RCC 7860 (cell line): ENCODE data around the gene RARS1.

Source experiments
- DNase-seq: peaks from one replicate; pipeline ENCODE4 v3.0.0-alpha.2; 2015; ENCODE audit warnings: low spot score
- FAIRE-seq: peaks from 2 replicates; lab custom pipeline; 2012; peaks lifted over from hg19 to GRCh38; lab: Jason Lieb, UNC

RARS1 gene

DNA sequence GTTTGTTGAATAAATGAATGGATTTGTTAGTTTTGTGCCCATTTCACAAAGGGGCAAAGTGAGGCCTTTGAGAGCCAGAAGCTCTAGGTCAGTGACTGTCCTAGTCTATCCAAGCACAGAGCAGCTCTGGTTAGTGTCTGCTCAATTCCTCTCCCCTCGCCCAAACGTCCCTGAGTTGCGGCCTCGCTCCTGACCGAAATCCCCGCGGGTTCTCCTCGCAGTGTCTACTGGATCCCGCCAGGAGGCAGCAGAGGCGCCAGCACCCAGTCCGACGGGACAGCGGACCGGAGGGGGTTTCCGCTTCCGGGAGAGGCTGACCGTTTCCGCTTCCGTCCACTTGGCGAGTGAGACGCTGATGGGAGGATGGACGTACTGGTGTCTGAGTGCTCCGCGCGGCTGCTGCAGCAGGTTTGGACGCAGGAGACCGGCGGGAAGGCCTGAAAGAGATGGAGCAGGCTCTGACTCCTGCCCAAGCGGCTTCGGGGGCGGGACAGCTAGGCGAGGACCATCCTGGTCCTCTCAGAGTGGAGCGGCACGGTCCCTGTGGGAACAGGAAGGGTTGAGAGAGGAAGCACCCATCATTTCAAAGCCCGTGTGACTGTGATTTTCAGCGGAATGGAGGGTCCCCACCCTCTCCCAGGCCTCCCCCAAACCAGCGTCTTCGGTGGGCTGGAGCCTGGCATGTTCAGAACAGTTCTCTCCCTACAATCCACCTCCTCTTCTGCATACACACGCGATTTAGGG is at the start of gene RARS1:
RARS1 (plus strand) TSS at position 336 of the 744 bp plus-strand sequence; CDS start at position 364, 28 bp downstream.
- DNase-seq (peak; percentile 82), FAIRE-seq (peak; percentile 70)

DNA sequence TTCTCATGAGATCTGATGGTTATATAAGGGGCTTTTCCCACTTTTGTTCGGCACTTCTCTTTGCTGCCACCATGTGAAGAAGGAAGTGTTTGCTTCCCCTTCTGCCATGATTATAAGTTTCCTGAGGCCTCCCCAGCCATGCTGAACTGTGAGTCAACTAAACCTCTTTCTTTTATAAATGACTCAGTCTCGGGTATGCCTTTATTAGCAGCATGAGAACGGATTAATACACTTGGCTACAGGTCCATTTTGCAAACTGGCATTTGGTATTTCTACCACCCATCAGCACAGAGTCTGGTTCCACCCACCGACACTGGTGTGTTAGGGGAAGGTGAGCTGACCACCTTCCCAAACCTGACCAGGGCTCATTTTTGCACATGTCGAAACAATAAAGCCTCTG is 47.9 kb upstream of the RARS1 start:
- FAIRE-seq (no peak), DNase-seq (no peak)

DNA sequence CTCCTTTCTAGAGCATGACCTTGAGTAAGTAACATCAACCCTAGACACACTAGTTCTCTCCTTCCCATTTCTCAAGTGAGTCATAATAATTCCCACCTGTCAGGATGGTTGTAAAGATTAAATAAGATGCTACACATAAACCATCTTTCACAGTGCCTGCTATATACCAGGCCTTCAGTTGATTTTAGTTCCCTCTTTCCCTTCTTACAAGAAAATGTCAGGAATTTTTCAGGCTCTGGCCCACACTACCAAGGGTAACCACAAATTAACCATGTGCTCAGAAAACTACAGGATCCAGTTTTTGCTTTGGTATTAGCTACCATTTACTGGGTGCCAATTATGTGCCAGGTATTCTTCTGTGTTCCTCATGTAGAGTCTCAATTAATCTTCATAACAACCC is 42.7 kb upstream of the RARS1 start:
- DNase-seq (no peak), FAIRE-seq (no peak)

DNA sequence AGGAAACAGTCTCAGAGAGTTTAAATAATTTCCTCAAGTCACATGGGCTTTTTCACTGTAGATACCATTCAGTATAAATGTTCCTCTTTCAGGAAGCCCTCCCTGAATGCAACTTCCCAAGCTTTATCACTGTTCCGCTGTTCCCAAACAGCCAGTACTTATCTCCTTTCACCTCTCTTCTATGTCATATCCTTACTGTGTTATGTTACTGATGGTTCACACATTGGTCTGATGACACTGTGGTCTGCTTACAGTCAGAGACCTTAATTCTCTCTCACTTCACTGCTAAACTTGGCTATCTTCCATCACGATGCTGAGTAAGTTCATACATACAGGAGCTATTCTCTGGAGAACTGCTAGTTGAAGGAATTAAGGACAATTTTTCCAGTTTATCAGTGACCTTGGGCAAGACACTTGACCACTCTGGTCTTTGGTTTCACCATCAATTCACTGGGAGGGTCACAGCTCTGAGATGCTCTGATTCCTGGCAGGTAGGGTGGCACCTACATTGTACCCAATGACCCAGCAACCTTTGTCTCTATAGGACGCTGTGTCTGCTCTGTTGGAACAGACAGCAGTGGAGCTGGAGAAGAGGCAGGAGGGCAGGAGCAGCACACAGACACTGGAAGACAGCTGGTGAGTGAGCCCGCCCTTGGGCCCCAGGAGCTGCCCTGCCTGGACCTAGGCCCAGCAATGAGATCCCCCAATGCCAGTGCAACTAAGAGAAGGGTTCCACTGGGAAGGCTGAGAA is 42.1 kb upstream of the RARS1 start:
- no peak for DNase-seq
- no peak for FAIRE-seq

DNA sequence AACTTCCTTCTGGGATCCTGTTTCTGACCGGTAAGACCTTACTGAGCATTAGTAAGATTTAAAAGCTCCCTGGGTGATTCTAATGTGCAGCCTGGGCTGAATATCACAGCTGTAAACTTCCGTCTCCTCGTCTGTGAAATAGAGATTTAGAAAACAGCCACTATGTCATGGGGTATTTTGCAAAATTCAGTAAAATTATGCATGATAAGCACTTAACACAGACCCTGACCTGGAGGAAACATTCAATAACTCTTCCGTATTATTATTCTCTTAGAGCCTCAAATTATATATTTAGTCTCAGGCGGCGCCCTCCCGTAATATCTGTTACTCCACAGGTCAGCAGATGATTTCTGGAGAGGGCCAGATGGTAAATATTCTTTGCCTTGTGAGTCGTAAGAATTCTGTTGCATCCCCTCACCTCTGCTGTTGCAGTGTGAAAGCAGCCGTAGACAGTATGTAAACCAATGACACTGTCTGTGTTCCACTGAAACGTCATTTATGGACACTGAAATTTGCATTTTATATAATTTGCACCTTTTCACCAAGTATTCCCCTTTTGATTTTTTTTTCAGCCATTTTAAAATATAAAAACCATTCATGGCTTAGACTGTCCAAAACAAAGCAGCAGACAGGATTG is 39.2 kb upstream of the RARS1 start:
- FAIRE-seq (no peak), DNase-seq (no peak)

DNA sequence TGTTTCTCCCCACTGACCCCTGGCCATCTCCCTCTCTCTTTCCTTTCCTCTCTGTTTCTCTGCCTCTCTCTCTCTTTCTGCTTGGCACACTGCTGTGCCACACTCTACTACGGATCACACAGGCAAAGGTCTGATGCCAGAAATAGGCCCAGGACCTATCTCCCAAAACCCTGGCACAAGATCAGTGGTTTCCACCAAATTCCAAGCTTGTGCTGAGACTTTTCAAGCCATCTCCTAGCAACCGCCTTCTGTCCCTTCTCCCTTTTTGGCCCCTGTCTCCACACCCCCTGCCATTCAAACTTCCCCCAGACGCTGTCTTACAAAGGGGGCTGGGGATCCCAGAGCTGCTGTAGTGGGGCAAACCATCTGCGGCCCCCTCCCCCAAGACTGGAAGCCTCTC is 38.5 kb upstream of the RARS1 start:
- DNase-seq = no peak
- FAIRE-seq = no peak

DNA sequence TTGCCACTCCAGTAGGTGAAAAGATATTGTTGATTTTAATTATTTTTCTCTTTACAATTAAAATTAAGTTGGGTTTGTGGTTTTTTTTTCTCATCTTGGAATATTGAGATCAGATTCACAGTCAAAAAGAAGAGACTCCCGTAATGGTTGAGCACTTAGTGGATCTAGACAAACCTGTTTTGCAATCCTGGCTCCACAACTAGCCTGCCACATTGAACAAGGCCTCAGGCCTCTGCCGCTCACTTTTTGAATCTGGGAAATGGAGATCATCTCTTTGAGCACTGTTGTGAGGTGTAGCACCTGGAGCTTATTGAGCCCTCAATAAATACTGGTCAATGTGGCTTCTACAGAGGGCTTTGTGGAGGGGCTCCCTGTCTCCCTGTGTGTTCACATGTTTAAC is 37.1 kb upstream of the RARS1 start:
- DNase-seq (no peak), FAIRE-seq (no peak)

DNA sequence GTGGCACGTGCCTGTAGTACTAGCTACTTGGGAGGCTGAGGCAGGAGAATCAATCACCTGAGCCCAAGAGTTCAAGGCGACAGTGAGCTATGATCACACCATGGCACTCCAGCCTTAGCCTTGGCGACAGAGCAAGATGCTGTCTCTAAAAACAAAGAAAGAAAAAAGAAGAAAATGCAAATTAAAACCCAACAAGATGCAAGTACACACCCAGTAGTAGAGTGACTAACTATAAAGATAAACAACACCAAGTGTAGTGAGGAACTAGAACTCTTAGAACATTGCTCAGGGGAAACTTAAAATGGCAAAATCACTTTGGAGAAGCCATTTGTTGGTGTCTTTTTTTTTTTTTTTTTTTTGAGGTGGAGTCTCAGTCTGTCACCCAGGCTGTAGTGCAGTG is 34.7 kb upstream of the RARS1 start:
- FAIRE-seq (no peak), DNase-seq (no peak)

DNA sequence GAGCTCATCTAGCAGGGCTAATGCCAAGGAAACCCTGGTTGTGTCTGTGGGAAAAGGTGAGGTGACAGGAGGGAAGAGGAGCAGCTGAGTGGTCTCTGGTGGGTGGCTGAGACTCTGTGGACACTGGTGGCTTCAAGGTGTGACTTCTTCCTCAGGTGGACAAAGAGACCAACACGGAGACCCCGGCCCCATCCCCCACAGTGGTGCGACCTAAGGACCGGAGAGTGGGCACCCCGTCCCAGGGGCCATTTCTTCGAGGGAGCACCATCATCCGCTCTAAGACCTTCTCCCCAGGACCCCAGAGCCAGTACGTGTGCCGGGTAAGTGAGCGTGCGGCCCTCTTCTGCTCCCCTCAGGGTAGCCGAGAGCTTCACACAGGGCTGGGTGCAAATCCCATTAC is 31.1 kb upstream of the RARS1 start:
- FAIRE-seq (no peak), DNase-seq (no peak)

DNA sequence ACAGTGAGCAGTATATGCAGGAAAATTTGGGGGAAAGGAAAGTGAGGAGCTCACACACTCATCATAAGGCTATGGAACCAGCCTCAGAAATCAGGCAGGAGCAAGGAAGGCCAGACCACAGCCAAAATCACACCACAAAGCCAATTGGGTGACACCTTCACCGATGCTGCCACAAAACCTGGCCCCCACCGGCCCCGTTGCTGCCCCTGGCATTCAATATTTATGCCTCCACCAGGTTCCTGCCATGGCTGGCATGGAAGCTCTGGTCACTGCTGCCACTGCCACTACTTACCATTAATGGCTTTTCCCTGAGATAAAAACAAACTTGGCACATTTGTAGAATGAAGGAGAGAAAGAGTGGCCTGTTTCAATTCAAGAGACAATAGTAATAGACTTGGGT is 28.7 kb upstream of the RARS1 start:
- FAIRE-seq (no peak), DNase-seq (no peak)

DNA sequence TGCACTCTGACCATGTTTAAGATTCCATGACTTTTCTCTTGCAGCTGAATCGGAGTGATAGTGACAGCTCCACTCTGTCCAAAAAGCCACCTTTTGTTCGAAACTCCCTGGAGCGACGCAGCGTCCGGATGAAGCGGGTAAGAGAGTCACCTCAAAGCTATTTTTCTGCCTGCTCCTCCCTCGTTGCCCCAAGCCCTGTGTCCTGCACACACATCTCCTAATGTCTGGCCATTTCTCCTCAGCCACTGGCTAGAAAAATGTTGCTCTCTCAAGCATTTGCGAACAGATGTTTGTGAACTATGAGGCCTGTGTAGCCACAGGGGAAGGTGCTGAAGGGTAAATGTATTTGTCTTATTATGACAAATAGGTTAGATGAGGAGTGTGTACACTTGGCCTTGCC is 25.7 kb upstream of the RARS1 start:
- DNase-seq (no peak), FAIRE-seq (no peak)

DNA sequence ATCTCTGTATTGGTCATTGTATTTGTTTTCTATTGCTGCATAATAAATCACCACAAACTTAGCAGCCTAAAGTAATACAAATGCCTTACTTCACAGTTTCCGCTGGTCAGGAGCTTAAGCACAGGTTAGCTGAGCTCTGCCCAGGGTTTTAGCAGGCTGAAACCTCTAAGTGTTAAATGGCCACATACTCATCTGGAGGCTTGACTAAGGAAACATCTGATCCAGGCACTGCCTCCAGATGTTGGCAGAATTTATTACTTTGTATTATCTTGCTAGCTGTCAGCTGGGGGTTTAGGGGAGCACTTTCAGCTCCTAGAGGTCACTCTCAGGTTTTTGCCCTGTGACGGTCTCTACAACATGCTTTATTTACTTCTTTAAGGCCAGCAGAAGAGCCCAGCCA is 23.2 kb upstream of the RARS1 start:
- FAIRE-seq (no peak), DNase-seq (no peak)

DNA sequence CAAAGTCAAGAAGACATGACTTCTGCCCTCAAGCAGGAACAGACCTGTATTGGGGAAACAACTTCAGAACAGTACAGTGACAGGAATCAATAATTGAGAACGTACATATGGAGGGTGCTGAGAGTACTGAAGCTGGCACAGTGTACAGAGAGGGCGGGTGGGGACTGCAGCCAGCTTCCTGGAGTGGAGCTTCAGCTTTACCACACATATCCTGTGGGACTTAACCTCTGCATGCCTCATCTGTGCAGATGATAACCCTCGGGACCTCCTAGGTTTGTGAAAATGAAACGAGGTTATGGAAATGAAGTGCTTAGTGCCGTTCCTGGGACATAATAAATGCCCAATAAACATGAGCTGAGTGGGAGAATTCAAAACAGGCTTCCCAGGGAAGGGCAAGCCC is 22.1 kb upstream of the RARS1 start:
- FAIRE-seq = no peak
- DNase-seq = no peak

DNA sequence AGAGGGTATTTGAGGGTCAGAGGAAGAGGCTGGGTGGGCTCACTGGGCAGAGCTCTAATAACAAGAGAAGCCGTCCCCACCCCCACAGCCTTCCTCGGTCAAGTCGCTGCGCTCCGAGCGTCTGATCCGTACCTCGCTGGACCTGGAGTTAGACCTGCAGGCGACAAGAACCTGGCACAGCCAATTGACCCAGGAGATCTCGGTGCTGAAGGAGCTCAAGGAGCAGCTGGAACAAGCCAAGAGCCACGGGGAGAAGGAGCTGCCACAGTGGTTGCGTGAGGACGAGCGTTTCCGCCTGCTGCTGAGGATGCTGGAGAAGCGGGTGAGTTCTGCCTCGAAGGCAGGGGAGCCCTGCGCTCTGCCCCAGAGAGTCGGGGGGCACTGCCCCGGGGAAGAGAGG is 21.6 kb upstream of the RARS1 start:
- DNase-seq (no peak), FAIRE-seq (no peak)

DNA sequence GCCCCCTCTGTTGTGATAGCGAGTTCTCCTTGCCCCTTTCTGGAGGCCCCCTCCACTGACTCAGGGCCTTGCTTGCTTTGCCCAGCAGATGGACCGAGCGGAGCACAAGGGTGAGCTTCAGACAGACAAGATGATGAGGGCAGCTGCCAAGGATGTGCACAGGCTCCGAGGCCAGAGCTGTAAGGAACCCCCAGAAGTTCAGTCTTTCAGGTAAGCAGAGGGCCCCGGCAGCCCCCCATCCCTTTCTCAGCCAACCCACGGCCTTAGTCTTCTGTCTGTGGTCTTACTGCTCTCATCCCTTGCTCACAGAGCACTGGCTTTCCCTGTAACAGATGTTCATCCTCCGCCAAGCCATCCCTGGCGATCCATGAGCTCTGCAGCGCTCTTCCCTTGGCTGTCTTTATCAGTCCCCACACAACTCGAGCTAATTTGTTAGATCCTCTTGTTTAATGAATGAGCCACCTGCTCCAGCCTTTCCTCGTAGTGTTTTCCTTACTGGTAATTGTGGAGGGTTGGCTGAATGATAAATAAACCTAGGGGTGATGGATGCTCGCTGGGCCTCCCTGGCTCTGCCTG is 18.4 kb upstream of the RARS1 start:
- no peak for FAIRE-seq

DNA sequence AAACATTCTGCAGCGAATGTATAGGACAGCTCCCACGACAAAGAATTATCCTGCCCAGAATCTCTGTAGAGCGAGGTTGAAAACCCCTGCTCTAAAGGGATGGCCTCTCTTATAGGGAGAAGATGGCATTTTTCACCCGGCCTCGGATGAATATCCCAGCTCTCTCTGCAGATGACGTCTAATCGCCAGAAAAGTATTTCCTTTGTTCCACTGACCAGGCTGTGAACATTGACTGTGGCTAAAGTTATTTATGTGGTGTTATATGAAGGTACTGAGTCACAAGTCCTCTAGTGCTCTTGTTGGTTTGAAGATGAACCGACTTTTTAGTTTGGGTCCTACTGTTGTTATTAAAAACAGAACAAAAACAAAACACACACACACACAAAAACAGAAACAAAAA is 17.4 kb upstream of the RARS1 start:
- FAIRE-seq = no peak
- peak; percentile 44 for DNase-seq

More for the DNA sequence above, 18.4 kb upstream of the RARS1 start:
- DNase-seq = no peak

DNA sequence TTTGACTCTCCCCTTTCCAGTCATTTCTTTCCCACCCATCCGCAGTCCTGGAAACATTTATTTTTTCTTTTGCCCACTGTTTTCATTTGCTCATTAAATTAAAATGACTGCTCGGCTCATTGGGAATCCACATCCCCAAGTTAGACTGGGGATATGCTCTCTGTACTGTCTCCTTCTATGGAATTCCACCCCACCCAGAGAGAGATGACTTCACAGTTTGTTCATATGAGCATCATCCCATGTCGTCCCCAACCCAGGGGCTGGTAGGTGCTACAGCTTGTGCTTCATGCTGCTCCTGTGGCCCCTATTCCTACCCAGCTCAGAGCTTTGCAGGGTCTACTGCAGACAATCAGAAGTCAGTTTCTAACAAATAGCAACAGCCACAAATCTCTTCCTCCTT is 16.5 kb upstream of the RARS1 start:
- DNase-seq (no peak), FAIRE-seq (no peak)

DNA sequence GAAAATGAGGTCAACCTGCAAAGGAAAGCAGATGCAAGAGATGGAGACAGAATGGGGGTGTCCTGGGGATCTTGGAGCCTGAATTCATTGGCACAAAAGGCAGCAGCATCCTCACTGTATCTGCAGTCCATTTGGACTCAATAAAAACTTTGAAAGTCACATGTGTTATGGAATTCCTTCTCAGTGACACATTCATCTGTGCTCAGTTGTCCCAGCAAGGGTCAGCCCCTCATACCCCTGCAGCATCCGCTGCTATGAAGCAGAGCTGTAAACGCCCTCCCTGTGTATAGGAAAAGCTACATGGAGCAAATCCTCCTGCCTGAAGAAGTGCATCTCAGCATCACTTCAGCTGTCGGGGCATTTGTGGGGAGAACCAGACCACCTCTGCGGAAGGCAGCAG is 14.5 kb upstream of the RARS1 start:
- DNase-seq = peak; percentile 64
- no peak for FAIRE-seq

DNA sequence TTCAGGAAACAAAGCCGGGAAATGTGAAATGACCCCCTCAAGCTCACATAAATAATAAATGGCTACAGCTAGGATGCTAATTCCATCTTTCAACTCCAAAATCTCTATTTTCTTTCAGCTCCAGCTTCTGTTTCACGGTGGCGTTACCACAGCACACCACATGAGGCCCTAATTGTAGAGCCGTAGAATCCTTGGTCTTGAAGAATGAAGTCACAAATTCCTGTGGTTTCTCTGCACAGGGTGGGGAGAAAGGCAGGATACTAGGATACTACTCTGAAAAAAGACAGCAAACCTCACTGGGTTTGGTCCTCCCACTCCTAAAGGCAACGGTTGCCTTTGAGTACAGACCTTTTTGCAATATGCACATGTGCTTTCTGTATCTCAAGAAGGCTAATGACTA is 13.9 kb upstream of the RARS1 start:
- FAIRE-seq = peak; percentile 98
- peak; percentile 90 for DNase-seq

DNA sequence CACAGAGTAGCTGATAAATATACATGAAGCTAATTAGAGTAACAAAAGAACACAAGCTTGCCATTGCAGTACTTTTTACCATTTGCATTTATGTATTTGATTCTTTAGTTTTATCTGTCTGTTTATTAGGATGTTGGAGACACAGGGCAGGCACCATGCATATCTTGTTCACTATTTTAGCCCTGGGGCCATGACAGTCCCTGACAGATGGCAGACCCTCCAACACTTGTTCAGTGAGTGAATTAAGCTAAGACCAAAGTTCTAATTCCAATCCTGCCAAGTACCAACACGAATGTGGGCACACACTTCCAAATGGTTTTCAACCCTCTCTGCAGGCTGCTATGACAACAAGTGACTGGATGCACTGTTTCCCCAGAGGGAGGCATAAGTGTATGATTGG is 12.0 kb upstream of the RARS1 start:
- DNase-seq (no peak), FAIRE-seq (no peak)

DNA sequence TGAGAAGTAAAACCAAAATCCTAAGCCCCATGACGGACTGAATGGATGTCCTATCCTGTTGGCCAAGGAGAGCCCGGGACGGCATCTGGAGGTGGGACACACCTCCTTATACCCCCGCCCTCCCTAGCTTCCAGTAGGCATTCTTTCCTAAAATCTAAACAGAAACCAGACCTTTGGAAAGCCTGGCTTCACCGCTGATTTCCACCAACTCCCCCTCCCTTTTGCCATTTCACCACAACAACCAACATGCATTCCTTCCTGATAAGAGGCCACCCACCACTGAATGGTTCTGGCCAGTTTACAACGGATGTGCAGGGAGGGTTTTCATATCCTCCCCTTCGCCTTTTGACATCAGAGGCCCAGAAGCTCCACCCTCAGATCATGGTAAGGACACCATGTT is 9.2 kb upstream of the RARS1 start:
- no peak for DNase-seq
- no peak for FAIRE-seq

DNA sequence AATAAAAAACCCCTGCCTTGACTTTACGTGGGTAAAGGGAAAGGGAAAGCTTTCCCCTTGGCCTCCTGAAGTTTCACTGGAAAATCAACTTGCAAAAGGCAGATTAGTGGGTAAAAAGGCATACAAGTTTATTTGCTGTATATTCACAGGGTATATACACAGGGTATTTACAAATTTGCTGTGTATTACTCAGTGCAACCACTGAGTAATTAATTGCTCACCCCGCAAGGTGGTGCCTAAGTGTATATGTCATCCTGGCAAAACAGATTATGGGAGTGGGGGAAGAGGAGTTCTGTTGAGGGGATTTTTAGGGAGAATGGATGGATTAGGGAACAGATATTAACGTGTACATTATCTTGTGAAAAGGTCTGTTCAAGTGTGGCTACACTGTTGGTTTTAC is 7.1 kb upstream of the RARS1 start:
- DNase-seq (no peak), FAIRE-seq (no peak)
